ENCODE measurements around the gene SND1.
A peak's percentile ranks its signal among the peaks of the same experiment; 100 is the strongest.
"Not testable (repeated sequence)": the region's sequence is repeated elsewhere in the genome, so short reads cannot be mapped to it uniquely, and the experiment has no call there.

Gene SND1

DNA sequence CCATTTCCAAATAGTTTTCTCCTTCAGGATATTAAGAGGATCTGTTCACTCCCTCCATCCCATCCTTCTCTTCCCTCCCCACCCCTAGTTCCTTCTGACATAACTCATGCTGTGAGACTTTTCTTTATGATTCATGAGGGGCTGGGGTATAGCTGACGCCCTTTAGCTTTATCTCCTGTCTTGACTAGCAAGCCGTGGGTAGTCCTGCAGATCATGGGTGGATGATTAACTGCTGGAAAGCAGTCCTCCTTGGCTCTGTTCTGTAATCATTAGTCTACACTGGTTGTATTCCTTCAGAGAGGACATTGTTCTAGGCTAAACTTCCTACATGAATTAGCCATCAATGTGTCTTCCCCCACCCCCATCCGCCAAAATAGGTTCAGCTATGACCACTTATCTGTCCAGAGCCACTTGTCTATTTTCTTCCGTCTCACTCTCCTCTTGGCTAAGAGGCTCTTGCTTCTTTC, 243.9 kb downstream of the SND1 start:
- peak; percentile 60 for DNase-seq

DNA sequence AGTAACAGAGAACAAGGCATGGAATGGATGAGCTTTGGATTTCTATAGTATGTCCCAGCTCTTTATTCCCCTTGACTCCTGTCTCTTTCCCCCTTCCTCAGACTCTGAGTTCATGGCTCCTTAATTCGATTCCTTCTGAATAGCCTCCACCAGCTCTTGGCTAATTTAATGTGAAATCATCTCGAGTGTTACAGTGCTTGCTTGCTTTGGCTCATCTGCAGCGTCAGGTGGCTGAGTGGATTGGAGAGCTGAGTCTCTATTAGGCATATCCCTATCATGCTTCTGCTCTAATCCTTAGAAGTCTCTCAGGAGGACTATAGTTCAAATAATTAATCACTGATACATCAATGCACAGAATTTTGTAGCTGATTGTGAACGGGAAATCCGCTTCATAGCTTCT, 244.7 kb downstream of the SND1 start:
- DNase-seq: no peak

DNA sequence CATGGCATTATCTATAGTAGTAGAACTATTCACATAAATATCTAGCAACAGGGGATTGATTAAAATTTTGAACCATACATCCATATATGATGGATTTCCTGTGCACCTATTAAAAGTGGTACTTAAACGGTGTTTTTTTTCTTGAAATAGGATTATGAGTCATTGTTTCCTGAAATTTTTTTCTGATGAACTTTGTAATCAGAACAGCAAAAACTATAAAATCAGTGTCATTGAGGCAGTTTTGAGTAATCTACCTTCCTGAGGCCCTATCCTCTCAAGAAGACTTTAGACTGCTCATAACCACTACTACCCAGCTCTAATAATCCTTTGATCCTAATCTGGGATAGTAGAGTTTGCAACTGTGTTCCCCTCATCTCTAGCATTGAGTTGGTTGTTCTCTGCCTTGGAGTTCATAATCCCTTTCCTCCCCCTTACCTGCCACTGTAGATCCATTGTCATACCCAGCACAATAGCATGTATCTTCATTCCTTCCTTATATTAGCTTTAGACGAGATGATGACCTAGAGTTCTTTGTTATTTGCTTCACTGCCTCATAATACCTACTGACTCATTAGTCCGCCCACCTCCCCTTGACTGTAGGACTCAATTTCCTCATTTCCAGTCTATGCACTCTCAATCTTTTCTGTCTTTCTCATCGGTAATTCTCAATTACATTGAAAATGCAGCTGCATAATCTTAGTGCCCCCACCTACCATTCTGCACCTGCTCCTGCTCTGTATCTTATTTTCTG, 245.9 kb downstream of the SND1 start:
- DNase-seq: no peak

DNA sequence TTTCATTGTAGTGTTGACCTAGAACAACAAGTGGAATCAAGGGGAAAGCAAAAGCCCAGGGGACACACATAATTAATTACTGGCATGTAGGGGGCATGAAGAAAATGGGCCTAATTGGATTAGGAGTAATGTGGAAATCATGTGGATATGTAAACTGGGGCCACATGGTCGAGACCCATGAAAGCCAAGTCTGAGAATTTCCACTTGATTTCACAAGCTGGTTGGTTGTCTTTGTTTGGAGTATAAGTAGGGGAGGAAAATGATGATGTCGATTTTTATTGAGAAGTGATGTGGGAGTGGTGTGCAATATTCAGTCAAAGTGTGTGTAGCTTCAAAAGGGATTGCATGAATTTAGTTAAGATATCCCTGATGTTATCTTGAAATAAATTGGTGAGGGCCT, 247.4 kb downstream of the SND1 start:
- no peak for DNase-seq

DNA sequence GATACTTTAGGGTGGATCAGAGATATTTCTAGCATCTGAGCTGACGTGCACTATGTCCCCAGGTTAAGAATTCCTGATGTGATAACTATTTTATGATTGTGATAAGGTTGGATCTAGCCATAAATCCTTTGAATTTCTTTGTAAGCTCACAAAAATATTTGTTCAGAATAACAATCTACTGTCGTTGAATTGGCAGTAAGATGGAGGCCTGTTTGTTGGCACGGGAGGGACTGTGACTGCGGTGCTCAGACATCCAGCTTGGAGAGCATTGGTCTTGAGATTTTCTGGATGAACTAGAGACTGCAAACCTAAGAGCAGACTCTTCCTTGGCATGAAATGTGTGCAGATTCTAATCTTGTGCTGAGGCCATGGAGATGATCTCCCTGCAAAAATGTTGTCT, 248.1 kb downstream of the SND1 start:
- DNase-seq: no peak

DNA sequence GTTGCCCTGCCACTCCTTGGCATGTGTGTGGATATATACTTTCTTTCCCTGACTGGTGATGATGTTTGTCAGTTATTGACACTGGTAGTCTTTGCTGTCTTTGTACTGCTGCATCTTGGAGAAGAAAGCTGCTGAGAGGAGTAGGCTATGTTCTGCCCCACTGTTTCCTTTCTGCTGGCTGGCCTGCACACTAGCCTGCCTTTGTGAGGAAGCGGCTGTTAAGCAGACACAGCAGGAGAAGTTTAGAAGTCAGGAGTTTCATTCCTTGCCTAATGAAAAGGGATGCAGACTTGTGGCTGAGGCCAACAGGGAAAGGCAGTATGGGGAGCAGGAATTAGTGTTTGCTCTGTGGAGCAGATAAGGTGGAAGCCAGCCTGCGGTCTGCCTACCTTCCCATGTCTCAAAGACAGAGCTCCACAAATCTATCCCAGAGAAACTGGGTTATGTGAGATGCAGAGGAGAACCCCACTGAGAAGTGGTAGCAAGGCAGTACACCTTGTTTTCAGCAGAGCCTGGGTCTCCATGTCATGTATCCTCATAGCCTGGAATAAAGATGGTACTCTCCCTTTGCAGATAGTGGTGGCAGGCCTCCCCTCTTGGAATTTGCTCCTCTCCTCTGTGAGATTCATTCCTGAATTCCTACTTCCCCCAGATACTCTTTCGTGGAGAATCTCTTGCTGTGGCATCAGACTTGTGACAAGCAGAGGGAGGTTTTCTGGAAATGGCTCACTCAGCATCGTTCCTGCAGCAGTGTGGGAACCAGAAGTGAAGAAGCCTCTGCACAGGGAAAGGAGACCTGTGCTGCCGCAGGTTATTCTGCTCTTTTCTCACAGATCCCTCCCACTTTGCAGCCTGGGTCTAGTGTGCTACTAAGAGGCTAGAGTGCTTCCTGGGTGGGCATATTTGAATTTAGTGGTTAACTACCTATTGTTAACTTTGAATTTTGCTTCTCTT, 249.0 kb downstream of the SND1 start:
- peak; percentile 39 for DNase-seq

DNA sequence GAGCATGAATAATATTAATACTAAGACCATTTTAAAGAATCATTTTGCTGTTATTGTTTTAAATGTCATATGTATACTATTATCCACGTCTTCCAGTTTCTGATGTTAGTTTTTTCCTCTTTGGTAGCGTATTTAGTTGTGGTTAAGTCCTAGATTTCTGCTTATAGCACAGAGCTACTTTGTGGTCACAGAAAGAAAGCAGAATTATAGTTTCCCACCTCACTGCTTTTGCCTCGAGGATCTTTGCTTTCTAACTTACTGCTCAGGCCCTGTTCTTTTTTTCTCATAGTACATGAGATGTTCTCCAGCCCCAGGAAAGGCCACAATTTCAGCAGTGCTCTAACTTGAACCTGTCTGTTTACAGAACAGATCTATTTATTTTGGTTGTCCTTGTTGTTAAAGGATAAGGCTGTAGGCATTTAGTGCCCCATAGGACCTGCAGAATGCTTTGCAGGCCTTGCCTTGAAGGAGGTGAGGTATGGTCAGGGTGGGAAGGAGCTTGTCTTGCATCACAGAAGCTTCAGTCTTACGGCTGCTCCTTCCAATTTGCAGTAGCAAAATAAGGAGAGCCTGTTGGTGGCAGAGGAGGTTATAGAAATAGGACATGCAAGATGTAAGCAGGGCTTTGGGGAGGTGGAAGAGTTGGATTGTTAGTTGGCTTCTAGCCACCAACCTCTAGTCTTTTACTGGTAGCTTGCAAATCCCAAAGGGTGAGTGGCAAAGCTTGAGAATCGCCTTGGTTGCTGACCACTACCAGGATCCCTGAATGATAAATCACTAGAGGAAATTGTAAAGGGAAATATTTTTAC, 250.1 kb downstream of the SND1 start:
- peak; percentile 24 for DNase-seq

DNA sequence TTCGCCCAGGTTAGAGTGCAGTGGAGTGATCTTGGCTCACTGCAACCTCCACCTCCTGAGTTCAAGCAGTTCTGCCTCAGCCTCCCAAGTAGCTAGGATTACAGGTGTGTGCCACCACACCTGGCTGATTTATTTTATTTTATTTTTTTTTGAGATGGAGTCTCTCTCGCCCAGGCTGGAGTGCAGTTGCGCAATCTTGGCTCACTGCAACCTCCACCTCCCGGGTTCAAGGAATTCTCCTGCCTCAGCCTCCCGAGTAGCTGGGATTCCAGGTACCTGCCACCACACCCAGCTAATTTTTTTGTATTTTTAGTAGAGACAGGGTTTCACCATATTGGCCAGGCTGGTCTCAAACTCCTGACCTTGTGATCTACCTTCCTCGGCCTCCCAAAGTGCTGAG, 250.8 kb downstream of the SND1 start:
- DNase-seq: not testable (repeated sequence)

DNA sequence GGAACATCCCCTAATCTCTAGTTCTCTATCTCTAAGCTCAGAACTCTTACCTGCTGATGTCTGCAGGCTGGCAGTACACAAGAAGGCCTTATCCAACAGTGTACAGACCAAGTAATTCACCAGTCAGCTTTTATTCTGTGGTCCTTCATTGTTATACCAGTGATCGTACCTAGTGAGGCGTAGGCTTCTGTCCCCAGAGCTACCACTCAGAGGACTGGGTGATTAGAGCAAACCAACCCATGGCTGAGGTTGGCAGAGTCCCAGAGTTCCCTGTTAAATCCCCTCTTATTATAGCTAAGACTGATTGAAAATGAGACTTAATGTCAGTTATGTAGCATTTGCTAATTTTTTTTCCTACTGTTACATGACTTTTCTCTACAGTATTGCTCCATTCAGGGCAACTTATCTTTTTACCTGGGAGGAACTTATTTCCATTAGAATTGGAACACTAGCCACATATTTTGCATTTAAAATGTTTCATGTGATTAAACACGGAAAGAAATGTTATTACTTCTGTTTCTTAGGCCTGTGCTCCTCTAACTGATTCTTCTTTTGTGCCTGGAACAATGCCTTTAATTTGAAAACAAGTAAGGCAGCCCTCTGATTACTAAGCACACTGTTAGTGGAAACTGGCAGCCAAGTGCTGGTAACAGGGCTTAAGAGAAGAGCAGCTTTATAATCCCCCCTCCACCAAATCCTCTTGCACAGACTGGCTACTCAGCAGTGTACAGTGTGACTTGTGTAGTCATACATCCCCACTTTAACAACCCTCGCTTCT, 252.1 kb downstream of the SND1 start:
- DNase-seq: no peak

DNA sequence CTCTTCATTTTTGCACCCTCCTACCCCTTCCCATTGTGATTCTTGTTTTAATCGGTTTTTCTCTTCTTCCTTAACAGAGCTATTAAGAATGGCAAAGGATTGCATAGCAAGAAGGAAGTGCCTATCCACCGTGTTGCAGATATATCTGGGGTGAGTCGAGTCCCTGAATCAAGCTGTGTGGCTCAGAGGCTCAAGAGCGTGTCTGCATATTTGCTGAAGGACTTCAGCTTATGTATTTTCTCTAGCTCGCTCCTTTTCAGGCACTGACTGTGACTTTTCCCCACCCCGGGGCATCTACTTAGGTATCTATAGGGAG, 252.6 kb downstream of the SND1 start:
- DNase-seq: no peak

DNA sequence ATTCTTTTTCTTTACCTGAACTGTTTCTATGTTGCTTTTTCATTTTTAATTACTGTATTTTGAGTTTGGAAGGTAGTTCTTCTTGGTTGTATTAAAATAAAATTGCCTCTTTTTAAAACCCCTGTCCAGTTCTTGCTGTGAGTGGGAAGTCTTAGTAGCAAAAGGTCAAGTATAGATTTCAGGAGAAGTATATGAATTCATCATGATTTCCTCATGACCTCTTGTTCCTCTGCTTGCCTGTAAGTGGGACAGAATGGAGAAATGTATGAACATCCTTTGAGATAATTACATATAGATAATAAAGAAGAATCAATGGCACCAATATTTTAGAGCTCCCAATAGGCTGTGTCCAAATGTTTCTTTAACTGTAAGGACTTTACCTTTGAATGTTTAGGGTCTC, 253.0 kb downstream of the SND1 start:
- no peak for DNase-seq

DNA sequence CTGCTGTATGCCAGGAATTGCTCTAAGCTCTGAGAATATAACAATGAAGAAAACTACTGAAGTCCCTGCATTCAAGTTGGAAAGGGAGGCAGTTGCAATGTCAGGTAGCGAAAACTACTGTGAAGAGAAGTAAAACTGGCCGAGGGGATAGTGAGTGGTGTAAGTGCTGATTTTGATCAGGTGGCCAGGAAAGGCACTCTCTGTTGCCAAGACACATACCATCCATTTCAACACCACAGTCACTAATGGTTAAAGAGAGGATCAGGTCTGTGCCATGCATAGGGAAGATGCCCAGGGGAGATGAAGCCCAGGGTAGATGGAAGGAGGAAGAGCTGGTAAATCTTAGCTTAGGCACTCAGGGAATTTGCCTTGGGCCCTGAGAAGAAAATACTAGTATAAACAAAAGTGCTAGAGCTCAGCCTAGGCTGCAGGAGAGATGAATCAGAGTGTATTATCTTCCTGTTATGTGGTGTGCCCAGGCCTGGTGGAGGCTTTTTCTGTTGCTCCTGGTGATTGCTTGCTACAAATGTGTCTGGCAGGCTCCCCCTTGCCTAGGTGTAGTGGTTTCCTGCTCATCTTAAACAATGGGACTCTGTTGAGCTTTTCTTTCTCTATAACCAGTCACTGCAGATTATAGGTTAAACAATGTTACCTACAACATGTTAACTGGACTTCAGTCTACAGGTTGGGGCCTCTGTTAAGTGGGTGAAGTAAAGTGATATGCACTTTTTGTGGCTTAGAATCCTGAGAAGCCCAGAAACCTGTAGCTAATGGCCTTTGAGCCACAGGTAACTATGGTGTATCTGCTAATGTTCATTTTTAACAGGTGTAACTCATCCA, 253.7 kb downstream of the SND1 start:
- DNase-seq: no peak

DNA sequence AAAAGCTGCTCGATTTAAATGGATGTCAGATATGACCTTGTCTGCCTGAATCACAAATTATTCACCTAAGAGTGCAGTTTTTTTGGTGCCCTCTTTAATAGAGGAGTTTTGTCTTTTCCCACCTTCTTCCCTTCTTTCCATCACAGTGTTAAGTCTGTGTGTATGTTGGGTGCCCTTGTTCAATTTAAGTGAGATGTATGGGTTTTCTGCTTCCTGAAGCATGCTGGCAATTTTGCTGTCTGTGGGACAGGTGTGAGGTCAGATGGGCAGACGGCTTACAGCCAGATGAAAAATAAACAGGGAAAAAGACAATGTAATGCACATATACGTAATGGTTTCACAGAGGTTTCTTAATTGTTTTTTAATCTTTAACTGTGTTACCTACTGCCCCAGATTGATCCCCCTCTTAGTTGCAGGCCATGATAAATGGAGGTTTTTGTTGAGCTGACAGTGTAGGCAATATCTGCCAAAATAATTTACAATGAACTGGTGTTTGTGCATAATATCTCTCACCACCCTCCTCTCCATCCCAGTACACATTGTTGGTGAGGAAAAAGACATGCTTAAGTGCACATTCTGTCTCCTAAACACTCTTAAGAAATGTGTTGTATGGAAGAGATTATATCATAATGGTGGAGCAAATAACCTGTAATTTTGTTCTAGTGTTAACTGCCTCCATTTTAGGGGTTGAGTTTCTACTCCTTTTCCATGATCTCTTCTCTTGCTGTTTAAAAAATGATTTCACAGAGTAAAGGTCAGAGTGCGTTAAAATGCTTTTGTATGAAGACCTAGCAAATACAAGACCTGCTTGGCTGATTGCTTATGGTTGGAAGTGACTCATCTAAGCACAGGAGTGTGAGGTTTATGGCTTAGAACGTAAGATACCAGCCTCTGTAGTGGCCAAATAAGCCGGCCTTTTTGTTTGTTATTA, 255.4 kb downstream of the SND1 start:
- no peak for DNase-seq

DNA sequence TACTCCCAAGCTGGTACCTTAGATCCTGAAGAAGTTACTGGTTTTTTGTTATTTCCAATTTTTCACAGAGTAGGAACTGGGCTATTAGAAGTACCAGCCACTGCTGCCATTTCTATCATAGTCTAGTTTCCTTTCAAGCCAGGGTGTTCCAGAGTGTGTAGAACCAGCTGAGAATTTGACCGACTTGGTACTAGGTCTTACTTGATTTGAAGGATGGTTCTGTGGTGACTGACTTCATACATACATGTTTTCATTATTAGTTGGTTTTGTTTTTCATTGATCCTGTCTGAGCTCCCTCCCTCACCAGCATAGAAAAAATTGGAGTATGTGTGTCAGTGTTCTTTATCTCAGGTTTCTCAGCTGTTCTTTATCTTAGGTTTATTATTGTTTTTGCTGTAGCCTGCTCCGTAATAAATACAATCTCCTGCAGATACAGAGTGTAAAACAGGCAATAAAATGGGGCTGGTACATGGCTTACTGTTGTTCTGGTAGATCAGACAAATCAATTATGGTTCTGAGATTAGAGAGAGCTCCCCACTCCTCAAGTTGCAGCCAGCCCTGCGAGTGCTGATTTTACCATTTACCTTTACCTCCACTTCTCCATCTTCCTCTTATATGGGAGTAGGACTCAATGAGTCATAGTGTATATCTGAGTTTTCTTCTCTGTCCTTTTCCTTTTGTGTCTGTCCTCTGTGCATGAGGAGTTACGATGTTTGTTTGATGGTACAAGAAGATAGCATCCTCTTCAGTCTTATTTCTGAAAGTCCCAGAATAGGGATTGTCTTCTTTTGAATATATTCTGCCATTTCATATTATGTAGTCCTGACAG, 256.6 kb downstream of the SND1 start:
- DNase-seq: no peak

DNA sequence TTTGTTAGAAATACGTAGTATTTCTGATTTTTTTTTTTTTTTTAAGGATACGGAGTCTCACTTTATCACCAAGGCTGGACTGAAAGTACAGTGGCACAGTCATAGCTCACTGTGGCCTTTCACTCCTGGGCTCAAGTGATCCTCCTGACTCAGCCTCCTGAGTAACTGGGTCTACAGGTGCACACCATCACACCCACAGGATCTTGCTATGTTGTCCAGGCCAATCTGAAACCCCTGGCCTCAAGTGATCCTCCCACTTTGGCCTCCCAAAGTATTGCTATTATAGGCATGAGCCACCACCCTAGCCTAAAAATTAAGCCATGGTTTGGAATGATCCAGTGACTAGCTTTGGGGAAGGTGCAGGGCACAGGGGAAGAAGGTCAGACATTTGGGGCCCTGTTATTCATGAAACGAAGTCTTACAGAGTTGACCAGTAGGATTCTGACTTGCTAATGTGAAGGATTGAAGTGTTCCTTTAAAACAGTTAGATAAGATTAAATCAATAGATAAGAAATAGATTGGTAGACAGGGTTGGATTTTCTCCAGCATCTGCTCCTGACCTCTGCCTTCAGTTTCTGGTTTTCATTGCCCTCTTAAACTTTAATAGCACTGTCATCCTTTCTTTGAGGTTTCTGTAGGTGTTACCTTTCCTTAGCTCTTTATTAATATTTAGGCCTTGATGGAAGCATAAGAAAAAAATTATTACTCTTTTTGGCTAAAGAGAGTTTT, 257.6 kb downstream of the SND1 start:
- DNase-seq: no peak

DNA sequence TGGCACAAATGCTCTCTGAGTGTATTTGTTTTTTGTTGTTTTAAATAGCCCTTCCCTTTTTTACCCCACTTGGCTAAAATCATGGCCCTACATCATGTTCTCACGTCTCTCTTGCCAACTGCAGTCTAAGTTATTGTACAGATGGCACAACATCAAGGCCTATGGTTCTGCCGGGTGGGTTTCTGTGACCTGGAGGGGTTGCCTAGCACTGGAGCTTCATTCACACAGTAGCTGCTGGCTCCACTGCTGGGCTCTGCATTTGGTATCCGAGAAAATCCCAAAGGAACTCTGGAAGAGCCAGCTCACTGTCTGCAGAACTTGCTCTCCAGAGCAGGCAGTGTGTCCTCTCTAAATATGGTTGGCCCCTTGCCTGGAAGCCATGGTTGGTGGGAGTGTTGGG, 258.7 kb downstream of the SND1 start:
- DNase-seq: no peak

DNA sequence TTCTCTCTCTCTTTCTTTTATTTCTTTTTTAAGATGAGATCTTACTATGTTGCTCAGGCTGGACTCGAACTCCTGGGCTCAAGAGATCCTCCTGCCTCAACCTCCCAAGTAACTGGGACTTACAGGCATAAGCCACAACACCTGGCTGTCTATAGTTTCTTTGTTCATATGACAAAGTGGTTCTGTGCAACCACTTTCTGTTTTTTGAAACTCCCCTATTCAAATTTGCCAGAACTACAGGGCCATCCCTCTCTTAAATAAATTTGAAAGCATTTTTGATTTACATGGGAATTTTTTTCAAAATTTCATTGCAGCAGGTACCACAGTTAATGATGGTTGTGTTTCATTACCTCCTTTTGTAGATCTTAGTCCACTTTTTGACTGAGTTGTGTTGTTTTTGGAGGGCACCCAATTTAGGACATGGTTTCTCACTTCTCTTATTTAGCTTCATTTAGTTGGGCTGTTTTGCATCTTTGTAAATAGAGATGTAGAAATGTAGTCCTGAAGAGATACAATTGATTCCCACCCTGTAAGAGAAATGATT, 260.0 kb downstream of the SND1 start:
- no peak for DNase-seq

DNA sequence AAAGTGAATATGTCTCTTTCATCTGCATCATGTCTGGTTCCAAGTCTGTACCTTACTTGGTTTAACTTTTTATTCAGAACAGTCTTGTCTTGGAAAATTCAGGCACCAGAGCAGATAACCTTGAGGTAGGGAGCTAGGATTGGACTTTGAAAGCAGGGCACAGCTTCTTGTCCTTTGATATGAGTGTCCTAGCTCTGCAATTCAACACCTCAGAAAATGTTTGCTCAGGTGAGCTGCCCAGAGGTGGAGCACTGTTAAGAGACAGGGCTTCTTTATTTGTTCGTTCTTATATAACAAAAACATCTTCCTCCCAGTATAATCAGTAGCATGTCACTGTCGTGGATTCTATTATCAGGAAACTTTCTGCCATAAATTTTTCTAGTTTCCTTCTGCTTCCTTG, 260.9 kb downstream of the SND1 start:
- no peak for DNase-seq
